SK-N-DZ (cell line): ENCODE results near the gene GNB1.
"Not testable (repeated sequence)": the region's sequence is repeated elsewhere in the genome, so short reads cannot be mapped to it uniquely, and the experiment has no call there.

ENCODE experiments used
- DNase-seq: peaks from one replicate; pipeline ENCODE4 v3.0.0-alpha.2; 2015; ENCODE audit warnings: low spot score

The GNB1 gene

DNA sequence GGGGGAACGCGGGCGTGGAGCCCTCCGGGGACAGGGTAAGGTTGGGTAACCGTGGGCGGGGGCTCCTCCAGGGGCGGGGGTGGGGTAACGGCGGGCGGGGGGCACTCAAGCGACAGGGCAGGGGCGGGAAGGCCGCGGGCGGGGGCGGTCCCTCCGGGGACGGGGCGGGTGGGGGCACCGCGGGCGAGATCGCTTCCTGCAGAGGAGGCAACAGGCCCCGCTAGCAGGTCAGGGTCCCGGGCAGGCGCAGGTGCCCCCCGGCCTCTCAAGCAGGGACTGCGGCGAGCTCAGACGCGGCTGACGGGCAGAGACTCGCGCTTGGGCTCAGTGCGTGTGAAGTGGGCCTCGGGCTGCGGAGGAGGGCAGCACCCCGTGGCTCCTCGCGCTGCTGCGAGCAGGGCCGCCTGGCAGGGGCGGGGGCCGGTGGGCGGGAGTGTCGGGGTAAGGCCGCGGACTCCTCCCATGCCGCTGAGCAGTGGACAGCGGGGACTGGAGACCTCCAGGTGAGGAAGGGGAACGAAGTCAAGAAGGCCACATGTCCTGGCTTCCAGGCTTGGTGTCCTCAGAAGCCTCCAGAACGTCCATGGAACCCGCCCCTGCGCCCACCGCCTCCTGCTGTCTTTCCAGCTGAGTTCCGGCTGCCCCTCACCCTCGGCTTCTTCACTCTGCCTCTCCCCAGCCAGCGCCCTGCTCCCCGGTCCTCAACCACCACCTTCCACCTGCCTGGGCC is 627 bp upstream of the GNB1 start:
- DNase-seq, result peak; percentile 52

DNA sequence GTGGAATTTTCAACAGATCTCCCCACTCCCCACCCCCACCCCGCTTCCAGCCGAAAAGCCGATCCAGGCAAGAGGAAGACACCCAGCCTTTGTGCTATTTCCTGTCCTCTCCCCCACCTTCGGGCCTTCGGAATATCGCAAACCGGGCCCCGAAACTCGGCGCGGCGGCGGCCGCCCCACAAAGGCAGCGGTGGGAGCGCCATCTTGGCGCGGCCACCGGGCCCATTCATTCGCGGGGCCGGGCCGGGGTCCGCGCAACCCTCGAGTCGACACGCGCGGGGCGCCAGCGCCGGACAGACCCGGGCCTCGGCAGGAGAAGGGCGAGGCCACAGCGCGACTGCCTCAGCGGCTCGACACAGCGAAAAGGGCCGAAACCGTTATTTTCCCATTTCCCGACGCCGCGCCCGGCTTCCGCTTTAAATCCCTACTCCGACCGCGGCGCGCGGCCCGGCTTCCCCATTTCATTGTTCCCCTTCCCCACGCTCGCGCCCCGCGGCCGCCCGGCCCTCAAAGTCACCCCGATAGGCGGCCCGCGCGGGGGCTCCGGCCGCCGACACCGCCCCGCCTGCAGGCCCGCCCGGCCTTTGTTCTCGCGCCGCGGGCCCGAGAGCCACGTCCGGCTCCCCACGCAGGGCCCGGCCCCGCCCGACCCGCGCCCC is 911 bp downstream of the GNB1 start:
- DNase-seq, result no peak

DNA sequence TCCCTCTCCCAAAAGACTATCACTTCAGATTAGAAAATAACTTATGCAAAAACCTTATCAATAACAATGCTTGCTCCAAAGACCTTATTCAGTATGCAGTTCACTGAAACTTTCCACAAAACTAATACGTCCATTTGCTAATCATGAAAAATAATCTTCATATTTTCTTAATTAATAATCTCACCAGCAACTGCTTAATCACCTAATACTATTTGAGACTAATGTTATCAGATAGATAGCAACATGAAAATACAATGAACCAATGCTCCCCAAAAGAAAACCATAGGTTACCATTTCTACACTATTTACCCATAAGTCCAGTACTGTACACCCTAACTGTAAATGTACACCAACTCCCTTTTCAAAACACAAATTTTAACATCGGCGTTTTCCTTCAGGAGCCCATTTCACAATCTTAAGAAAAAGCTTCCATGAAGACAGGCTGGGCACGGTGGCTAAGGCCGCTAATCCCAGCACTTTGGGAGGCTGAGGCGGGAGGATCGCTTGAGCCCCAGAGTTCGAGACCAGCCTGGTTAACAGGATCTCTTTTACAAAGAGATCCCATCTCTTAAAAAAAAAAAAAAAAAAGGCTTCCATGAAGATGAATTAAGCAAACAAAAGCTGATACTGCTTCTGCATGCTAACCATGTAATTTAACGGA is 1.7 kb downstream of the GNB1 start:
- DNase-seq, result no peak

DNA sequence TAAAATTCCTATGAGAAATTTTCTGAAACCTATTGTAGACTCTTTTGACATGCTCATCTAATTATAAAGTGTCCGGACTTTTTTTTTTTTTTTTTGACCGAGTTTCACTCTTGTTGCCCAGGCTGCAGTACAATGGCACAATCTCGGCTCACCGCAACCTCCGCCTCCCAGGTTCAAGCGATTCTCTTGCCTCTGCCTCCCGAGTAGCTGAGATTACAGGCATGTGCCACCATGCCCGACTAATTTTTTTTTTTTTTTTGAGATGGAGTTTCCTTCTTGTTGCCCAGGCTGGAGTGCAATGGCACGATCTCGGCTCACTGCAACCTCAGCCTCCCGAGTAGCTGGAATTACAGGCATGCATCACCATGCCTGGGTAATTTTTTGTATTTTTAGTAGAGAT is 7.0 kb downstream of the GNB1 start:
- DNase-seq, result not testable (repeated sequence)

DNA sequence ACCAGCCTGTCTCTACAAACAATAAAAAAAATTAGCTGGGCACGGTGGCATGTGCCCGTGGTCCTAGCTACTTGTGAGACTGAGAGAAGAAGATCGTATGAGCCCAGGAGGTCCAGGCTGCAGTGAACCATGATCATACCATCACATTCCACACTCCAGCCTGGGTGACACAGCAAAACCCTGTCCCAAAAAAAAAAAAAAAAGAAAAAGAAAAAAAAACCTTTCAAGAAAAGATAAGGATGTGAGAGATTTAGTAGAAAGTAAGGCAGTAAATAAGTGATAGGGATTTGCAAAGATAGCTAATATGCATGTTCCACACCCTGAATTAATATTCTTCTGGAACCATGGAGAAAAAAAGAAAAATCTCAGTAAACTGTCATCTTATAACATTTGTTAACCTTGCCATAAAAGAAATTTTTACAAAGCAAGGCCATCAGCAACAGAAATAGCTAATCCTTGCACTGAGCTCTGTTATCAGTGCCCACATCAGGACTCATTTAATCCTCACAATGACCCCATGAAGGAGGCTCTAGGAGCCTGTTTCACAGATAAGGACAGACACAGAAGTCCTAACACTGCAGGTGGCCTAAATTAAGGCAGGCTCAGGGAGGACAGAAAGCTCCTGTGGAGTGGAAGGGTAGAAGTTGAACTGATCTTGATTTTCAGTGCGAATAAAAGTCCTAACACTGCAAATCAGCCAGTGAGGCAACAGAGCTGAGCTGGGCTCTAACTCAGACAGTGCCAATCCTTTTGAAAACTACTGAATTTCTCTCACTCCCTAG is 7.6 kb downstream of the GNB1 start:
- peak; percentile 66 for DNase-seq

DNA sequence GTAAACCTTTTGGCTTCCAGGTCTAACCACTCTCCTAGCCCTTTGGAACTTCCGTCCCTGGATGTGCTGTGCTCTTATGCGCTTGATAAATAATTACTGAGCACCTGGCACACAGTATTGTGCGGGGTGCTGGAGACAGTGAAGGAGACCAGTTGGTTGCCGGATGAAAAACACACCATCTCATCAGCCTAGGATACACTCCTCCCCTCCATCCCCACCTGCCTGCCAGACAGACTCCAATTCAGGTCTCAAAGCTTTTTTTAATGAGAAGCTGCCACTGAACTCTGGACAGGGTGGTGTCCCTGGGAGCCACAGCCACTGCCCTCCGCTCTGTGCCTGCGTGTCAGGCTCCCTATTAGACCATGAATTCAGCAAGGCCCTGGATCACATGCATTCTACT is 9.2 kb downstream of the GNB1 start:
- no peak for DNase-seq

DNA sequence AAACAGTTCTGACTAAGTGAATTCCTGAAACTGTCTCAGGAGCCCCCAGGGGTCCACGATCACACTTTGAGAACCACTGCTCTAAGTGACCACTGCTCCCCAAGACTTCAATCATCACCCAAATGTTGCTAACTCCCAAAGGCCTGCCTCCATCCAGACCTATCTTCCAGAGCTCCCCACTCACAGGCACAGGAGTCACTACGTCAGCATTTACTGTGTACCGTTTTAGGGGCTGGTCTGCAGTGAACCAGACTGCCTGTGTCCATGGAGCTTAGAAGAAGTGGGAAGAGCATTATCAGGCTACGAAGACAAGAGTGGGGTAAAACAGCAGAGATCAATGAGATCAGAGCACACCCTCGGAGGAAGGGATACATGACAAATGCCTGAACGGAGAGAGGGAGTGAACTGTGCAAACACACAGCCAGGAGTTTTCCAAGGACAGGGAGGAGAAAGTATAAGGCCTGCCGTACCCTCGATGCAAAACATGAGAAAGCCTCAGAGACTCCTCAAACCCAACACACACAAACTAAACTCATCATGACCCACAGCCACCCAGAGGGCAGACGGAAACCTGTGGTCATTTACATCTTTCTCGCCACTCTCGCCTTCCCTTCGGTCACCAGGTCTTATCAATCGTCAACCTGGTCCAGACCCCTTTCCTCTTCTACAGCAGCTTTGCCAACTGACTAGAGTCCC is 10.1 kb downstream of the GNB1 start:
- DNase-seq, result no peak

DNA sequence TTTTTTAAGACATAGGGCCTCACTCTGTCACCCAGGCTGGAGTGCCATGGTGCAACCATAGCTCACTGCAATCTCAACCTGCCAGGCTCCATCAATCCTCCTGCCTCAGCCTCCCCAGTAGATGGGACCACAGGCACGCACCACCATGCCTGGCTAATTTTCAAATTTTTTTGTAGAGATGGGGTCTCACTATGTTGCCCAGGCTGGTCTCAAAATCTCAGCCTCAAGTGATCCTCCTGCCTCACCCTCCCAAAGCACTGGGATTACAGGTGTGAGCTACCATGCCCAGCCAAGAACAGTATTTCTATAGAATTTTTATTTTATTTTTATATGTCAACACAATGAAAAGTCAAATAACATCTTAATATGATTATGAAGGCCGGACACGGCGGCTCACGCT is 10.9 kb downstream of the GNB1 start:
- no peak for DNase-seq

DNA sequence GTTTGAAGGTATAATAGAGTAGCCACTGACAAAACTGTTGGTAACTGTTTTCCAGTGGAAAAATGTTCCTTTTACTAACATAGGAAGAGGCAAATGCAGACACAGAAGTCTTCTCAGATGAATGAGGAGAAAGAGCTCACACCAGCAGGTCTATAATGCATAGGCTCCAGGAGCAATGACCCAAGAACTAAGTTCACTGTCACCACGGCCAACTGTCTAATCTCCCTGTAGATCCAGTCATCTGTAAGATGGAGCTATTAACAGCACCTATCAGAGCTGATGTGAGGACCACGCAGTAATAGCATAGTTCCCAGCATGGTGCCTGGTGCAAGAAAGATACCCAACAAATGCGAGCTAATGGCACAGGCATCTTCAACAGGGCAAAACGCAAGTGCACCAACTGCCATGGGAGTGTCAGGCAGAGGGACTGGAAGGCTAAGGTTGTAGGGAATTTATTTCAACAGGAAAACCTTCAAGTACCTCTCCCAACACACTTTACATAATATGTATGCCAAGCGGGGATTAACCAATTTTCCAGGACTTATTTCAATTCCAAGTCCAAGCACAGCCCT is 12.9 kb downstream of the GNB1 start:
- no peak for DNase-seq

DNA sequence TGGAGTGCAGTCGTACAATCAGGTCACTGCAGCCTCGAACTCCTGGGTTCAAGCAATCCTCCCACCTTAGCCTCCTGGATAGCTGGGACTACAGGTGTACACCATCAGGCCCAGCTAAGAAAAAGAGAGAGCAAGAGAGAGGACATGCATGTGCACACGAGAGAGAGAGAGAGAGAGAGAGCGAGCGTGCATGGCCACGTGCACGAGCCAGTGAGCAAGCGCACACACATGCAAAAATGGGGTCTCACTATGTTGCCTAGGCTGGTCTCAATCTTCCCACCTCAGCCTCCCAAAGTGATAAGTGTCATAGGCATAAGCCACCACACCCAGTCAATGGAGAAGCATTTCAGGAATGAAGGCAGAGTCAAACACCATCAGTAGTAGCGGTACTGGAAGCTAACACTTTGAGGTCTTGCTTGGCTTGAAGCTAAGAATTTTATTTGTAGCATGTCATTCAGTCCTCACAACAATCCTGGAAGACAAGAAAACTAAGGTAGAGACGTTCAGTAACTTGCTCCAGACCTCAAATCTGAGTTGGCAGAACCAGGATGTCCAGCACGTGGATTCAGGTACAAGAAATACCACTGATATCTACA is 14.5 kb downstream of the GNB1 start:
- no peak for DNase-seq

DNA sequence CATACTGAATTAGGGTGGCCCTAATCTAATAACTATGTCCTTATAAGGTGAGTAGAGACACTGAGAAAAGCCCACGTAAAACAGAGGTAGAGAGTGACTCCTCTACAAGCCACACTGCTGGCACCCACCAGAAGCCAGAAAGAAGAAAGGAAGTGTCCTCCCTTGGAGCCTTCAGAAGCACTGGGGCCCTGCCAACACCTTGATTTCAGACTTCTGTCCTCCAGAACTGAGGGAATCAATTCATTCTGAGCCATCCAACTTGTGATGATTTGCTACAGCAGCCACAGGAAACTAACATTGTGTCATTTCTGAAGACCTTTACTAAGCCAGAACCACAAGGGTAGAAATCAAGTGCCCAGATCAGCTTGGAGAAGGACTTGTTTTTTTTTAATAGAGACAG is 15.0 kb downstream of the GNB1 start:
- no peak for DNase-seq

DNA sequence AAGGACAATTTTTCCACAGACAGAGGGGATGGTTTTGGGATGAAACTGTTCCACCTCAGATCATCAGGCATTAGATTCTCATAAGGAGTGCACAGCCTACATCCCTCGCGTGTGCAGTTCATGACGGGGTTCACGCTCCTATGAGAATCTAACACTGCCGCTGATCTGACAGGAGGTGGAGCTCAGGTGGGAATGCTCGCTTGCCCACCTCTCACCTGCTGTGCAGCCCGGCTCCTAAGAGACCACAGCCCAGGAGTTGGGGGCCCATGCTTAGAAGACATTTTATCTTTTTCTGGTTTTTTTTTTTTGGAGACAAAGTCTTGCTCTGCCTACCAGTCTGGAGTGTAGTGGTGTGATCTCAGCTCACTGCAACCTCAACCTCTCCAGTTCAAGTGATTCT is 16.0 kb downstream of the GNB1 start:
- DNase-seq, result no peak

DNA sequence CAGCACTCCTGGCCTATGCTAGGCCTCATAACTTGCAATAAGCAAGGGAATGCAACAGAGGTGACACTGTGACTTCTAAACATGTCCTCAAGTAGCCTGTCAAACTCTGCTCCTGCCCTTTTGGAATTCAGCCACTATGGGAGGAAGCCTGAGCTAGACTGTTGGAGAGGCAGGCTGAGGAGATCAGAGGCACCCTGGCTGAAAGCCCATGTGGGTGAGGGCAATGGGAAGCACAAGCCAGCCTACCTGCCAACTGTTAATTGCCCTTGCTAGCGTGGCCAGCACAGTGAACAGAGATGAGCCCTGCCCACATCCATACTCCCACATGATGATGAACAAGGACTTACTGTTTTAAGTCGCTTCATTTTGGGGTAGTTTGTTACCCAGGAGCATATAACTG is 17.7 kb downstream of the GNB1 start:
- no peak for DNase-seq

DNA sequence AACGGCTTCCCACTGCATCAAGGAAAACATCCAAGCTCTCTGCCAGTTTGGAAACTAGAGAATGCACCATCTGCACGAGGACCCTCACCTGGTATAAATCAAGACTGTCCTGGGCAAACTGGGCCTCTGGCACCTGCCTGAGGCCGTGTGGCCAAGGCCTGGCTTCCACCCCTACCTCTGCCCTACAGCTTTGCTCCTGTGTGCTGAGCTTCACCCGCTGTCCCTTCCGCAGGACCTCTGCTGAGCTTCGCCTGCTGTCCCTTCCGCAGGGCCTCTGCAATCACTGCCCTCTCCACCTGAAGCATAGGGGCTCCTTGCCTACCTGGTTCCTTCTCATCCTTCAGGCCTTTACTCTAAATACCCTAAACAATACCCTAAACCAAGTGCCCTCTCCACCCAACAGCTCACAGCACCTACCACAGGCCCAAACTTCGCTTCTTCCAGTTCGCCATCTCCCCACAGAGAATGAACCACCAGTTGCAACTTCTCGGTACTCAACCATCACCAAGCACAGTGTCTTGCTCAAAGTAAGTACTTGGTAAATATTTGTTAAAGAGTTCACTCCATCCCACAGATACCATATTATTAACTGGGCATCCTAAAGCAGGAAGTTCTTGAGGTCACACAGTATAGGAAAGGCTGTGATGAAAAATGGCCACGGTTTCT is 18.4 kb downstream of the GNB1 start:
- DNase-seq, result no peak

DNA sequence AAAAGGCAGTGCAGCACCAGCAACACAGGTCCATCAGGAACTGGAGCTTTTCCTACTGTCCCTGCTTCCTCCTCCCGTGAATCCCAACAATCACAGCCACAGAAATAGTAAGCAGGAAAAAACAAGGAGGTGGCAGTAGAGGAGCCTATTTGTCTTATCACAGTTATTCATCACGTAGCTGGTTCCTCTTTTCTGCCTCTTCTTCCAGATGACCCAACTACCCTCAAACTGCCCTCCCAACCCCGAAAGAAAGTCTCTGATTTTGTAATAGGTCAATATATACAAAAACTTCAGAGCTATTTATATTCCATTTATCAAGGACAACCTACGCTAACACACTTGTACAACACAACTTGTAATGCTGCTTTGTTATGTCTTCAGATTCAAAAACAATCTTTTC is 21.4 kb downstream of the GNB1 start:
- DNase-seq, result no peak

DNA sequence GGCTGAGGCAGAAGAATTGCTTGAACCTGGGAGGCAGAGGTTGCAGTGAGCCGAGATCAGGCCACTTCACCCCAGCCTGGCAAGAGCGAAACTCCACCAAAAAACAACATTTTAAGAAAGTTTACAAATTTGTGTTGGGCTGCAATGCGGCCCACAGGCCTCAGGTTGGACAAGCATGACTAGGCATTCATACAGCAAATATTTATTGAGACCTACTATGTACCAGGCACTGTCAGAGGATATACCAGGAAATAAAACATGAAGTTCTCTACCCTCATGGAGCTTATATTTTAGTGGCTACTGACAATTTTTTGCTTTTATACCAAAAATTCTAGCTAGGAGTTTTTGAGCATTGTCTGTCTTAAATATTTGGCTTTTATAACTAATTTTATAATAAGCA is 23.7 kb downstream of the GNB1 start:
- DNase-seq, result no peak

DNA sequence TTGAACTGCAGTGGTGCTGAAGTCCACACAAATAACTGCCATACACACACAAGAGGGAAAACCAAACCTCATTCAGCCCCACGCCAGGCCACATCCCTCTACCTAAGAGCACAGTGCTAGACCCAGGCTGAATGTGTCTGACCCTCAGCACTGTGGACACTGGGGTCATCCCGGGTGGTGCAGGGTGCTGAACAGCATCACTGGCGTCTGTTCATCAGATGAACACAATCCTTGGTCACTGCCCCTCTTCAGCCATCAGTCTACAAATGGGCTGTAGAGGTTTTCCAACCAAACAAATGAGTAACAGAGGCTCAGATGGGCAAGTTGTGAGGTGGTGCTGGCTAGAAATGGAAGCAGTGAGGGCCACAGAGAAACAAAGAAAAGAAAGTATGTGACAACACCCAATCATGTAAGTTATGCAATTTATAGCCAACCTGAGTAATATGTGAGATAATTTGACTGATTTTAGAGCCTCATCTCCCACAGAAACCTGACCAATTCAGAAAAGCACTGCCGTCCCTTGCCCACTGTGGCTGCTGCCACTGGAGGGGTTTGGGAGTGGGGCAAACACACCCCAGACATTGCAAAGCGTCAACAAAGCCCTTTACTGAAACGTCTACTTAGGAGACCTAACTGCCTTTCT is 27.9 kb downstream of the GNB1 start:
- DNase-seq, result no peak

DNA sequence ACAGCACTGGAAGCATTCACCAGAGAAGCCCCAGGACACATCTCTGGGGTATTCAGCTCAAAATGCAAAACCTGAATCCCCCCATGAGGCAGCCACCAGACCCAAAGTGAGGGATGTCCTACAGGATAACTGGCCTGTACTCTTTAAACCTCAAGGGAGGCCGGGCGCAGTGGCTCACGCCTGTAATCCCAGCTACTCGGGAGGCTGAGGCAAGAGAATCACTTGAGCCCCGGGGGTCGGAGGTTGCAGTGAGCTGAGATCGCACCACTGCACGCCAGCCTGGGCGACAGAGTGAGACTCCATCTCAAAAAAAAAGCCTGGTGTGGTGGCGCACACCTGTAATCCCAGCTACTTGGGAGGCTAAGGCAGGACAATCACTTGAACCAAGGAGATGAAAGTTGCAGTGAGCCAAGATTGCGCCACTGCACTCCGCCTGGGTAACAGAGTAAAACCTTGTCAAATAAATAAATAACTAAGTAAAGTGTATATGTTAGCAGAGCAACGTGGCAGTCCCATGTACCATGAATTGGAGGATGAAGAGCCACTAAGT is 29.1 kb downstream of the GNB1 start:
- DNase-seq, result not testable (repeated sequence)

DNA sequence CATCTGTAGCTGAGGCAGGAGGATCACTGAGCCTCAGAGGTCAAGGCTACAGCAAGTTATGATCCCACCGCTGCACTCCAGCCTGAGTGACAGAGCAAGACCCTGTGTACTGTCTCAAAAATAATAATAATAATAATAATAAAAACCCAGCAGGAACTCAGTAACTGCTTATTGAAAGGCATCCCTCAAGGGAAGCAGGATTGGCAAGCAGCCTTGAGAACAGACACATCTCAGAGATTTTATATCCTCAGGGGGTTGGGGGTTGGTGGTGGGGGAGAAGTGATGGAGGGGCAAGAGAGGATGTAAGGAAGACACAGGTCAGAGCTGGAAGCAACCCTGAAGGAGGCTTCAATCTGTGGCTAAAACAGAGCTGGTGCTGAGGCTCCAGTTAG is 29.6 kb downstream of the GNB1 start:
- DNase-seq, result no peak
